Fibroblast of villous mesenchyme (primary cell): ENCODE data around the gene TRIM33. TPM values are rescaled to one million over a fixed set of nuclear protein-coding genes. Genes with fewer than 3 reads are reported as not detected.

Experiments used
- DNase-seq: peaks from one replicate; pipeline ENCODE4 v3.0.0-alpha.2; 2010; ENCODE audit warnings: low read depth
- H3K4me3 ChIP-seq: 2 replicates; pipeline ENCODE4 v1.5.1; 2011; ENCODE audit warnings: low read depth, mild to moderate bottlenecking, low read length
- total RNA-seq: library from RNA; depleted of rRNA; stranded (reverse); fragments of >200 nt; gene quantifications from 2 replicates; pipeline ENCODE4 v1.2.3, GENCODE V29; 2012
- TF ChIP-seq, protein P1 (sequence below): IDR thresholded peaks from 2 replicates; pipeline ENCODE4 v1.5.1; 2012; ENCODE audit warnings: low read depth, mild to moderate bottlenecking, low read length; ENCODE audit not compliant: insufficient read depth

The TRIM33 gene
- total RNA-seq, 1 donor = 36.3 TPM

- DNase-seq = no peak
- TF ChIP-seq, protein P1, sequence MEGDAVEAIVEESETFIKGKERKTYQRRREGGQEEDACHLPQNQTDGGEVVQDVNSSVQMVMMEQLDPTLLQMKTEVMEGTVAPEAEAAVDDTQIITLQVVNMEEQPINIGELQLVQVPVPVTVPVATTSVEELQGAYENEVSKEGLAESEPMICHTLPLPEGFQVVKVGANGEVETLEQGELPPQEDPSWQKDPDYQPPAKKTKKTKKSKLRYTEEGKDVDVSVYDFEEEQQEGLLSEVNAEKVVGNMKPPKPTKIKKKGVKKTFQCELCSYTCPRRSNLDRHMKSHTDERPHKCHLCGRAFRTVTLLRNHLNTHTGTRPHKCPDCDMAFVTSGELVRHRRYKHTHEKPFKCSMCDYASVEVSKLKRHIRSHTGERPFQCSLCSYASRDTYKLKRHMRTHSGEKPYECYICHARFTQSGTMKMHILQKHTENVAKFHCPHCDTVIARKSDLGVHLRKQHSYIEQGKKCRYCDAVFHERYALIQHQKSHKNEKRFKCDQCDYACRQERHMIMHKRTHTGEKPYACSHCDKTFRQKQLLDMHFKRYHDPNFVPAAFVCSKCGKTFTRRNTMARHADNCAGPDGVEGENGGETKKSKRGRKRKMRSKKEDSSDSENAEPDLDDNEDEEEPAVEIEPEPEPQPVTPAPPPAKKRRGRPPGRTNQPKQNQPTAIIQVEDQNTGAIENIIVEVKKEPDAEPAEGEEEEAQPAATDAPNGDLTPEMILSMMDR = no peak
- no peak overlapping the region for H3K4me3 ChIP-seq
Measured at GRCh38 chr1:114550336-114550735, 39.3 kb upstream of the TRIM33 start.

GRCh38 chr1:114549137-114549536, 38.1 kb upstream of the TRIM33 start:
- no peak overlapping the region for H3K4me3 ChIP-seq
- no peak for DNase-seq
- TF ChIP-seq, protein P1 = no peak

- no peak overlapping the region for H3K4me3 ChIP-seq
- DNase-seq = no peak
- TF ChIP-seq, protein P1 = no peak
Measured at GRCh38 chr1:114547076-114547475, 36.1 kb upstream of the TRIM33 start.

- DNase-seq = no peak
- TF ChIP-seq, protein P1 = no peak
- H3K4me3 ChIP-seq = no peak overlapping the region
Measured at GRCh38 chr1:114545796-114546195, 34.8 kb upstream of the TRIM33 start.

DNA sequence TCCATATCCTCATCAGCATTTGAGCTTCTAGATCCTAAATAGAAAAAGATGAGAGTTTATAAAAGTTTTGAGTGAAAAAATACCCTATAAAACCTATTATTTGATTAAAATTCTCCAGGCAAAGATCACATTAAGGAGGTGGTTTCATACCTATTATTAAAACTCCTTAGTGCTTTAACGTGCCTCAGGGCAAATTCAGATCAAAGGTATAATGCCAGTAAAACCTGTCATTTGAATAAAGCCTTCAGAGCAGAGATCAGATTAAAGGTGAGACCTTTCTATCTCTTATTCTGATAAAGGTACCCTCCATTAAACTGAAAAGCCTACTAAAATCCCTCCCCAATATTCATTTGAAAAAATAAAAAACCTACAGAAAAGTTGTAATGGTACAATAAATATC, 34.3 kb upstream of the TRIM33 start:
- TF ChIP-seq, protein P1 = no peak
- H3K4me3 ChIP-seq = no peak overlapping the region
- DNase-seq = no peak

- no peak overlapping the region for H3K4me3 ChIP-seq
- TF ChIP-seq, protein P1 = no peak
- no peak for DNase-seq
Measured at GRCh38 chr1:114540821-114541220, 29.8 kb upstream of the TRIM33 start.

GRCh38 chr1:114540272-114540671, 29.3 kb upstream of the TRIM33 start:
- DNase-seq = no peak
- no peak overlapping the region for H3K4me3 ChIP-seq
- TF ChIP-seq, protein P1 = no peak
